HUES48 (cell line): Measurements from ENCODE around the gene SKIC2.

Experiments
- H3K27ac ChIP-seq: one replicate; pipeline ENCODE4 v1.7.0; 2013; ENCODE audit warnings: low read depth, low read length, inconsistent platforms
- H3K27me3 ChIP-seq: 2 replicates; pipeline ENCODE4 v1.6.1; 2013; ENCODE audit warnings: mild to moderate bottlenecking, low read length; ENCODE audit not compliant: control insufficient read depth, insufficient read depth
- H3K36me3 ChIP-seq: 2 replicates; pipeline ENCODE4 v1.6.1; 2013; ENCODE audit warnings: low read length; ENCODE audit not compliant: control insufficient read depth, insufficient read depth
- H3K4me1 ChIP-seq: 2 replicates; pipeline ENCODE4 v1.6.1; 2013; ENCODE audit warnings: mild to moderate bottlenecking, low read length; ENCODE audit not compliant: control insufficient read depth, insufficient read depth
- H3K4me3 ChIP-seq: 2 replicates; pipeline ENCODE4 v1.5.1; 2013; ENCODE audit warnings: mild to moderate bottlenecking, low read depth, low read length
- H3K9ac ChIP-seq: 2 replicates; pipeline ENCODE4 v1.6.1; 2013; ENCODE audit warnings: mild to moderate bottlenecking, low read depth, low read length, moderate library complexity
- H3K9me3 ChIP-seq: 2 replicates; pipeline ENCODE4 v1.6.1; 2013; ENCODE audit warnings: low read length; ENCODE audit not compliant: control insufficient read depth, insufficient read depth

The SKIC2 gene

DNA sequence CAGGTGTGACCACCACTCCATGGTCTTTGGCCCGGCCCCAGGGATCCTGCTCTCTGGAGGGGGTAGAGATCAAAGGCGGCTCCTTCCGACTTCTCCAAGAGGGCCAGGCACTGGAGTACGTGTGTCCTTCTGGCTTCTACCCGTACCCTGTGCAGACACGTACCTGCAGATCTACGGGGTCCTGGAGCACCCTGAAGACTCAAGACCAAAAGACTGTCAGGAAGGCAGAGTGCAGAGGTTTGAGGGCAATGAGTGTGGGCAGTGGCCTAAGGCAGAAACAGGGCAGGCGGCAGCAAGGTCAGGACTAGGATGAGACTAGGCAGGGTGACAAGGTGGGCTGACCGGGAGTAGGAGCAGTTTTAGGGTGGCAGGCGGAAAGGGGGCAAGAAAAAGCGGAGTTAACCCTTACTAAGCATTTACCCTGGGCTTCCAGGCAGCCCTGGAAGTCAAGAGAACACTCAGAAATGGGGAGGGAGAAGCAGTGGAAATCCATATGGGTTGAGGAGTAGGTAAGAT lies 12.5 kb upstream of the SKIC2 start:
- H3K4me1 ChIP-seq: no peaks in the 10 kb centered on the region
- H3K9ac ChIP-seq: no peak overlapping the region

DNA sequence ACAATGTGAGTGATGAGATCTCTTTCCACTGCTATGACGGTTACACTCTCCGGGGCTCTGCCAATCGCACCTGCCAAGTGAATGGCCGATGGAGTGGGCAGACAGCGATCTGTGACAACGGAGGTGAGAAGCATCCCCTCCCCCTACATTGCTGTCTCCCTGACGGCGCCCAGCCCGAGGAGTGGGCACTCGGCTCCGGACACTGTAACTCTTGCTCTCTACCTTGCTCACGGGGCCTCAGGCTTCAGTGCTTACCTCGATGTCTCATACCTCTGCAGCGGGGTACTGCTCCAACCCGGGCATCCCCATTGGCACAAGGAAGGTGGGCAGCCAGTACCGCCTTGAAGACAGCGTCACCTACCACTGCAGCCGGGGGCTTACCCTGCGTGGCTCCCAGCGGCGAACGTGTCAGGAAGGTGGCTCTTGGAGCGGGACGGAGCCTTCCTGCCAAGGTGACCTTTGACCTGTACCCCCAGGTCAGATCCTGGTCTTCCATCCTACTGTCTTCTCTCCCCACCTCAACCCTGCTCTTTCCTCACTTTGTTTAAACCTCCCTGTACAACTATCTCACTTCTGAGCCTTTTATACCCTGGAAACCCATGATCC lies 11.8 kb upstream of the SKIC2 start:
- H3K36me3 ChIP-seq: peaks cover 13% of the 10 kb centered on the region
- peaks cover 4% of the 10 kb centered on the region; the same call in 1 of the 2 replicates for H3K27me3 ChIP-seq
- no peak overlapping the region for H3K9ac ChIP-seq
- no peak overlapping the region for H3K27ac ChIP-seq
- H3K4me1 ChIP-seq: no peaks in the 10 kb centered on the region
- H3K9me3 ChIP-seq: no peaks in the 10 kb centered on the region
- H3K4me3 ChIP-seq: no peak overlapping the region

More for the DNA sequence above, 12.5 kb upstream of the SKIC2 start:
- Histone ChIP-seq H3K27ac (no peak overlapping the region), H3K4me3 (no peak overlapping the region), H3K36me3 (peaks cover 6% of the 10 kb centered on the region), H3K9me3 (no peaks in the 10 kb centered on the region), H3K27me3 (peaks cover 4% of the 10 kb centered on the region; the same call in 1 of the 2 replicates)

DNA sequence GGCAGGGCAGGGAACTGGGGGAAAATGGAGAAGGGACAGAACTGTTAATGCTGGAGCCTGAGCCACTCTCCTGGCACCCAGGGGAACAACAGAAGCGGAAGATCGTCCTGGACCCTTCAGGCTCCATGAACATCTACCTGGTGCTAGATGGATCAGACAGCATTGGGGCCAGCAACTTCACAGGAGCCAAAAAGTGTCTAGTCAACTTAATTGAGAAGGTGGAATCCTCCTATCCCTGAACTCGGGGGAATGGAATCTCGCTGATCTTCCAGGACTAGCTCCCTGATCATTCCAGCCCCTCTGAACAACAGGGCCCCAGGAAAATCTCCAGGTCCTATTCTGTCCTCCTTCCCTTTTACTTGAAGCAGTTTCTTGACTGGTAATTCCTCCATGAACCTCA lies 11.1 kb upstream of the SKIC2 start:
- Histone ChIP-seq H3K9ac (no peak overlapping the region), H3K27me3 (peaks cover 4% of the 10 kb centered on the region; the same call in 1 of the 2 replicates), H3K36me3 (peaks cover 20% of the 10 kb centered on the region), H3K4me3 (no peak overlapping the region), H3K9me3 (no peaks in the 10 kb centered on the region), H3K4me1 (no peaks in the 10 kb centered on the region), H3K27ac (no peak overlapping the region)

DNA sequence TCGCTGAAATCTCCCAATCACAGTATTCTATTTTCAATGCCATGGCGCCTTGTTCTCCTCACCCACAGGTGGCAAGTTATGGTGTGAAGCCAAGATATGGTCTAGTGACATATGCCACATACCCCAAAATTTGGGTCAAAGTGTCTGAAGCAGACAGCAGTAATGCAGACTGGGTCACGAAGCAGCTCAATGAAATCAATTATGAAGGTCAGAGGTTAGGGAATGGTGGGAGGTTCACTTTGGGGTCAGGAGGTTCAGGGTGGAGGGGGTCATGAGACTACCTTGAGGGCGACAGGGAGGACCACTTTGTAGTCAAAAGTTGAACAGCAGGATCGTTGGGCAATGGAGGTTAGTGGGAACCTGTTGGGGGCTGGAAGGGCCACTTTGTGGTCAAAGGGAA lies 10.7 kb upstream of the SKIC2 start:
- no peak overlapping the region for H3K9ac ChIP-seq
- H3K4me3 ChIP-seq: no peak overlapping the region
- H3K4me1 ChIP-seq: no peaks in the 10 kb centered on the region
- no peaks in the 10 kb centered on the region for H3K9me3 ChIP-seq
- H3K27ac ChIP-seq: no peak overlapping the region
- H3K27me3 ChIP-seq: peaks cover 4% of the 10 kb centered on the region; the same call in 1 of the 2 replicates
- H3K36me3 ChIP-seq: peaks cover 24% of the 10 kb centered on the region

DNA sequence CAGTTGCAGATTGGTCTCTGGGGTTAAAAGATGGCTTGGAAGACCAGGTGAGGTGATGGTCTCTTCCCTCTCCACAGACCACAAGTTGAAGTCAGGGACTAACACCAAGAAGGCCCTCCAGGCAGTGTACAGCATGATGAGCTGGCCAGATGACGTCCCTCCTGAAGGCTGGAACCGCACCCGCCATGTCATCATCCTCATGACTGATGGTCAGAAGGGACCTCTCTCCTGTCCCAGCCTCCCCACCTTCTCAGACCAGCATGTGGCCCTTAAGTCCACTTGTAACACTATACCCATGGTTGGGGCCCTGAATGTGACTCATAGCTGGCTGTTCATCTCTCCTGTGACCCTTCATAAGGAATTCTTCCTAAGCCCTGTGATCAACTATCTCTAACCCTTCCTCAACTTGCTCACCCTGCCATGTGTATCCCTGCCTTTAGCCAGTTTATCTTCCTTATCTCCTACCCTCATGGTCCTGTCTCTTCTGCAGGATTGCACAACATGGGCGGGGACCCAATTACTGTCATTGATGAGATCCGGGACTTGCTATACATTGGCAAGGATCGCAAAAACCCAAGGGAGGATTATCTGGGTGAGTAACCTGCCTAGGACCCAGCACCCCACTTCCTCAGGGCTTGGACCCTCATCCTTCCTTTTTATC lies 10.1 kb upstream of the SKIC2 start:
- H3K36me3 ChIP-seq: peaks cover 30% of the 10 kb centered on the region
- no peaks in the 10 kb centered on the region for H3K9me3 ChIP-seq
- H3K4me3 ChIP-seq: no peak overlapping the region
- H3K27me3 ChIP-seq: peaks cover 4% of the 10 kb centered on the region; the same call in 1 of the 2 replicates
- H3K4me1 ChIP-seq: no peaks in the 10 kb centered on the region
- no peak overlapping the region for H3K27ac ChIP-seq
- no peak overlapping the region for H3K9ac ChIP-seq

DNA sequence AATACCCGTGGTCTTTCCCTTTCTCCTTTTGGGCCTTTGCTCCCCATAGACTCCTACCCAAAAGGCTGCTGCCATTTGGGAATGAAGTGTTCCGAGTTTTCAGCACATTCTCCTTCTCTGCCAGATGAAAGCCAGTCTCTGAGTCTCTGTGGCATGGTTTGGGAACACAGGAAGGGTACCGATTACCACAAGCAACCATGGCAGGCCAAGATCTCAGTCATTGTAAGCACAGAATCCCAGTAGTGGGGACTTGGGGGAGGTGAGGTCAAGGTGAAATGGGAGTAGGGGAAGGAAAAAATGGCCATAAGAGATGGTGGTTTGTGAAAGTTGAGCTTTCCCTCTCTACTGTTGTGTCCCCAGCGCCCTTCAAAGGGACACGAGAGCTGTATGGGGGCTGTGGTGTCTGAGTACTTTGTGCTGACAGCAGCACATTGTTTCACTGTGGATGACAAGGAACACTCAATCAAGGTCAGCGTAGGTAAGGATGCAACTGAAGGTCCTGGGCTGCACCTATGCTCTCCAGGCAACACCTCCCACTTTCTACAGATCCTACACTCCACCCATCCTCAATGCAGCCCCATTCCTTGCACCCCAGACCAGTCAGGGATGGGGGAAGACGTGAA lies 8.9 kb upstream of the SKIC2 start:
- Histone ChIP-seq H3K9ac (no peak overlapping the region), H3K27me3 (peaks cover 4% of the 10 kb centered on the region; the same call in 1 of the 2 replicates), H3K27ac (no peak overlapping the region), H3K36me3 (peaks cover 42% of the 10 kb centered on the region), H3K9me3 (no peaks in the 10 kb centered on the region), H3K4me1 (no peaks in the 10 kb centered on the region), H3K4me3 (no peak overlapping the region)

DNA sequence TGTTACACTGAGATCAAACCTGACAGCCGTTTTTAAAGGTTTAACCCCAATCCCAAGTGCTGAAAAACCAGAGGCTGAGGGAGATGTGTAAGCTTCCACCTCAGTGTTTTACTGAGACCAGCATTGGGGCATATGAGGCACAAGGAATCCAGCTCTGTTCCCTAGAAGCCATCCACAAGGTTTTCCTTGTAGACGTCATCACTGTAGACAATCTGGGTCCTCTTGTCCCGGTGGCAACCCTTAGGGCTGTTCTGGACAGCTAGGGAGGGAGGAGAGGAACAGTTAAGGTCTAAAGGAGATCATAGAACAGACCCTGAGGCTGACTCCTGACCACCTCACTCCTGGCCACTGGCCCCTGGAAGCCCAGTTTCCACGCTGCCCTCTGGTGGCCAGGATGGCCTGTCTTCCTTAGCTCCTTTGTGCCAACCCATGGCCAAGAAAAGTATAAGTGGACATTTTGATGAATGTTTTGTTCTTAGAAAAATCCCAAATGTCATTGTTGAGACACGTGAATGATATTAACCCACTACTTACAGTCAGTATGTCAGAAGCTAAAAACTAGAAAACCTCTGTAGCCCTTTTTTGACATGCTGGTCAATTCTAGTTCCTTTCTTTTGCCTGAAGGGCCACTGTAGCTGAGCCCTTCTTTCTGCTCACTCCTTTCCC lies 6.7 kb upstream of the SKIC2 start:
- Histone ChIP-seq H3K4me1 (no peaks in the 10 kb centered on the region), H3K27me3 (peaks cover 4% of the 10 kb centered on the region; the same call in 1 of the 2 replicates), H3K4me3 (no peak overlapping the region), H3K36me3 (peaks cover 60% of the 10 kb centered on the region), H3K27ac (no peak overlapping the region), H3K9ac (no peak overlapping the region), H3K9me3 (no peaks in the 10 kb centered on the region)

DNA sequence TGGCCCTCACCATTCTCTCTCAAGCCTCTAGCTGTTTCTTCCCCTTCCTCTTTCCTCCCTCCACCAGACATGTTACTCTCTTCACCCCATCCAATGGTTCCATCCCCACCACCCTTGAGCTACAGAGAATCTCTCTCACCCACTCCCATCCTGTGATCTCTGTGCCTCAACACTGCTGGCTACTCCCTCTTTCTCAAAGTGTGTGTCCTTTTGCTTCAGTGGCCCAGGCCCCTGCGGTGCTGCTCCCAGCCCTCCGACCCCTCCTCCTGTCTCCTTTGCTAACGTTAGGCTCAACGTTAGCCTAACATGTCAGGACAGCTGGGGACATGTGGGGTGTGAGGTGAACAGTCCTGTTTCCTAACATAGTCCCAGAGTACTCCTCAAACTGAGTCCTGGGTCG lies 6.1 kb upstream of the SKIC2 start:
- H3K4me1 ChIP-seq: 0 out of 2 replicates have a peak, but pooled peaks cover under 1% of the 10 kb centered on the region
- no peak overlapping the region for H3K4me3 ChIP-seq
- no peaks in the 10 kb centered on the region; the same call in 1 of the 2 replicates for H3K27me3 ChIP-seq
- H3K9ac ChIP-seq: no peak overlapping the region
- peaks cover 61% of the 10 kb centered on the region for H3K36me3 ChIP-seq
- no peak overlapping the region for H3K27ac ChIP-seq
- H3K9me3 ChIP-seq: no peaks in the 10 kb centered on the region

DNA sequence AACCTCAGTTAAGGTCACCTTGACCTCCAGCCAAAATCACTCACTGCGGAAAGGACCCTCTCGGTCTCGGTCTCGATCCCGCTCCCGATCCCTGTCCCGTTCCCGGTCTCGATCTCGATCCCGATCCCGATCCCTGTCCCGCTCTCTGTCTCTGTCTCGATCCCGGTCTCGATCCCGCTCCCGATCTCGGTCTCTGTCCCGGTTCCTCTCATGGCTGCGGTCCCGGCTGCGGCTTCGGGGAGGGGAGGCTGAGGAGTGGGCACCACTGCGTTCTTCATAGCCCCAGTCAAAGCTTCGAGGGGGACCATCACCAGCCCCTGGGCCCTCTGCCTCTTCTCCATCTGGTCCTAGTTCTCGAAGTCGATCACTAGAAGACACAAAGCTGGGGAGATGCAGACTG lies 4.5 kb upstream of the SKIC2 start:
- Histone ChIP-seq H3K27me3 (no peaks in the 10 kb centered on the region), H3K36me3 (peaks cover 61% of the 10 kb centered on the region), H3K9ac (no peak overlapping the region), H3K27ac (no peak overlapping the region), H3K4me3 (no peak overlapping the region), H3K4me1 (0 out of 2 replicates have a peak, but pooled peaks cover 4% of the 10 kb centered on the region), H3K9me3 (no peaks in the 10 kb centered on the region)

DNA sequence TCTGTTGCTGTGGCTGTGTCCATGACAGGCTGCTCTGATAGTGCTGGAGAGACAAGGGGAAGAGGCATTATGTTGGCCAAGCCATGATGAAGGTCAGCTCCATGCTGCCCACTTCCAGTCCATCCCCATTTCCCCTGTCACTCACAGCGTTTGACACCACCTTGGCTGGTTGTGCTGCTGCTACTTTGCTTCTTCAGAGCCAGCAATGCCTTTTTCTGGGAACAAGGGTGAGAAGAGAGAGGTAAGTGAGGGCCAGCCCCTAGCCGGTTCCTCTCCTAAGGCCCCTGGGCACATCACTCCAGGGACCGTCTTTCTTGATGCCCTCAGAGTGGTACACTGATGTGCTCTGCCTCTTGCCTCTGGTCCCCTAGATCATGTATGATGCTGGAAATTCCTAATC lies 2.2 kb upstream of the SKIC2 start:
- no peaks in the 10 kb centered on the region for H3K27me3 ChIP-seq
- H3K36me3 ChIP-seq: peaks cover 70% of the 10 kb centered on the region
- H3K9ac ChIP-seq: no peak overlapping the region
- H3K9me3 ChIP-seq: no peaks in the 10 kb centered on the region
- H3K27ac ChIP-seq: no peak overlapping the region
- H3K4me3 ChIP-seq: no peak overlapping the region
- 0 out of 2 replicates have a peak, but pooled peaks cover 4% of the 10 kb centered on the region for H3K4me1 ChIP-seq
